ENCODE results near the gene LCOR. TPM values are rescaled to one million over a fixed set of nuclear protein-coding genes. Genes with fewer than 3 reads are reported as not detected.

Gene LCOR
- total RNA-seq, 1 experiment from 2014 or later, result 12.3 TPM

- no peak for DNase-seq (ENCODE audit: low read depth)
Measured at GRCh38 chr10:97012470-97012869, 180.4 kb downstream of the LCOR start.

- no peak for DNase-seq (ENCODE audit: low read depth)
Measured at GRCh38 chr10:97013568-97013967, 181.5 kb downstream of the LCOR start.

DNA sequence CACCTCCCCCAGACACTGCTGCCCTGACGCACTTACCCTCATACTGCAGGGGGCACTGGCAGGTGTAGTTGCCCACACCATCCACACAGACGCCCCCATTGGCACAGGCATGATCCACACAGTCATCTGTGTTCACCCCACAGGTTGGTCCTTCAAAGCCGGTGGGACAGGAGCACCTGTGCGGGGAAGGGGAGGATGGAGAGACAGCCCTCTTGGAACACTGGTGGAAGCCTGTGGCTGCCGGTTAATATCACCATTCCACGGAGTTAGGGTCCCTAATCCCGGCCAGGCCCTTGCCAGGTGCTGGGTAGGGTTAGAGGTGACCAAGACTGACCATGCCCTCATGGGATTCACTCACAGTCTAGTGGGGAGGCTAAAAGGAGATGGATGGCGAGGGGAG lies 181.9 kb downstream of the LCOR start:
- DNase-seq (ENCODE audit: low read depth), result no peak

DNA sequence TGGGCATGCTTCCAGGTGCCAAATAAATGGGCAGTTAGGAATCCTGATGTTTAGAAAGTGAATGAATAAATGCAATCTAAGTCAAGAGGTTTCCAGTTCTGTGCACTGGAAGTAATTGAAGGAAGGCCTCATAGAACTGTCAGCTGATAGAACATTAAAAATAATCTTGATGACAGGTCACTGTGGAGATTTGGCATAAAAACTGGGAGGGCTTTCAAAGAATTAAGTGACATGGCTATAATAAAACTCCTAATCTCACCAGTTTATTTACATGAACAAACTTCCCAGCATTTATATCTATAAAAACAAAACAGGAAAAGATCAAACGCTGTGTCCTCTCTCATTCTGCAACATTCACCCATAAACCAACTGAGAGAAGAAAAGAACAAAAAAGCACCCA lies 183.1 kb downstream of the LCOR start:
- no peak for DNase-seq (ENCODE audit: low read depth)

DNA sequence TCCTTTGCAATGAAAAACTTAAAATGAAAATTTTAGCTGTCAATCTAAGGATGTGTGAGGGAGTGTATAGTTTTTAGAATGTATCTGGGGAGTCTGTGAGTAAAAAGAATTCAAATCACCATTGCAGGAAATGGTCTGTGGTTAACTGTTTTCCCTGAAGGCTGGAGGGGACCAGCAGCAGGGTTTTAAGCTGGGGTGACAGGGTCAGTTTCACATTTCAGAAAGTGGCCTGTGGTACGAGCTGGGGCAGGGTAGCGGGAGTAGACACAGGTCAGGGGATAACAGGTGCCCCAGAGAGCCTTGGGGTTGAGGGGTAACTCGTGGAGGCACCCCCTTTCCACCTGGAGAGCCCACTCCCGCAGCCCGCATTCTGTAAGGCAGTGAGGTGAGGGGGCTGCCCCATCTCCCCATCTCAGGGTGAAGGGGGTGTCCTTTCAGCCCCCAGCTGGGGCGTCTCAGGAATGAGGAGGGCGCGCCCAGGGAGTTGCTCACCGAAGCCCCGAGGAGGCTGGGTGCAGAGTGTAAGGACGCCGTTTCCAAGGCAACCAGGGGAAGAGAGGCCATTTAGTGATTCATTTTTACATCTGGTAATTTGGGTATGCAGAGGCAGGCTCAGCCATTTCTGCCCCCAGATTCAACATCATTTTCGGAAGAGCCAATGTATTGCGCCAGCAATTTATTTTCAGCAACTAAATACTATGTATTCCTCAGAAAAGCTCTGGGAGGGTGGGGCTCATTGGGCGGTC lies 184.8 kb downstream of the LCOR start:
- DNase-seq (ENCODE audit: low read depth), result peak; percentile 56

- DNase-seq (ENCODE audit: low read depth), result no peak
Measured at GRCh38 chr10:97017474-97017903, 185.4 kb downstream of the LCOR start.

GRCh38 chr10:97018251-97019212 lies 186.4 kb downstream of the LCOR start:
- no peak for DNase-seq (ENCODE audit: low read depth)

DNA sequence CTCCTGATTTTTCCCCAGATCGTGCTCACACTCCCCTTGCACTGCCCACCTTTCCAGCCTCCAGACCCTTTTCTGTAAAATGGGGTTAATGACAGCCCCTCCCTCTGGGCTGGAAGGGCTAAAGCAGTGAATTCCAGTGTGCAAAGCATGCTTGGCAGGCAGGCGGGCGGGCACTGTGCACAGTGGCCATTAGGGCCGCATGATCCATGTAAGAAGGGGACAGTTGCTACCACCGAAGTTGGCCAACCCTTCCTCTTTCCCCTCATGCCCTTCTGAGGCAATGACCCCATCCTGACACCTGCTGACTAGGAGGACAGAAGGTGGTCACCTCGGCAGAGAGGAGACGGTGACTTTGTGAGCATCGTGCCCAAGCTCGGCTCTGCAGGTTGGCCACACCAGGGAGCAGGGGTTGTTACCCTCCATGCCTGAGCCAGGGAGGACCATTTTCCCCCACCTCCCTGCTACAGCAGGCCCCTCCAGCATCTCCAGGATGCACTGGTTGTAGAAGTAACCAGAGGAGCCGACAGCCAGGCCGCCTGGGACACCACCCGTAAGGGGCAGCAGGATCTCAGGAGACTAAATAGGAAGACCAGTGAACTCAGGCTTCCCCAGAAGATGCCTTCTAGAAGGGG lies 187.2 kb downstream of the LCOR start:
- DNase-seq (ENCODE audit: low read depth), result no peak

DNA sequence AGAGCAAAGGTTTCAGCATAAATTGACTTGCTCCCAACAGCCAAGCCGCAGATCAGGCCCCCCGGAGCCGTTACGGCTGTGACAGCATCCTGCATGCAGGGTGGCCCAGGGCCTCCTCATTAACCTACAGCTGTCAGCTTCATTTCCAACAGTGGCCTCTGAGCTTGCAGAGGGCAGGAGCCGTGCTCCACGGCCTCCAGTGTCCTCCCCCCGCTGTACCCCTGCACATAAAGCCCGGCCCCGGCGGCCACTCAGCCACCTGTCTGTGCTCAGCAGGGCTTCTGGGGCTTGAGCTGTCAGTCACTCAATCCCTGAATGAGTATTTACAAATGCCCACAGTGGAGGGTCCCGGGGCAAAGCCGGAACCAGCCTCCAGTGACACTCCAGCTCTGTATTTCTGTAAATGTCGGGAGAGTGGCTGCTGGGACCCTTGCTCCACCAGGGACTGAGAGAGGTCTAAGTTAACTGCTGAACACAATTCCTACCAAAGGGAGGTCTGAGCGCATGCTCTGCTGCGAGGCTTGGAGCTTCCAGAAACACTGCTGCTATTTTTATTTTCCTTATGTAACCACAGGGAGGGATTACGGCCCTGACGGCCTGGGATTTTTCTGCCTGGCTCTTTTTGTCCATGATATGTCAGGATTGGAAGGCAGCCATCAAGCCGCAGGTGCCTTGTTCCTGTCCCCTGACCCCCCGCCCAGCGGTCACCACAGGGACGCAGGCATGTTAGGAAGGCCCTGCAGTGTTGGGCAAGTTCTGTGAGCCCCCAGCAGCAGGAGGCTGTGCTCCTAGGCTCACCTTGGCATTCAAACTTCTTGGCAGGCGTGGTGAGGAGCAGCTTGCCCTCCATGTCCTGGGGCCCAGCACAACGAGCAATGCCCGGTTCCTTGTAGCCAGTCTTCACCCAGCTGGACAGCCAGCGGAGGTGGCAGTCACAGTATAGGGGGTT lies 188.6 kb downstream of the LCOR start:
- DNase-seq (ENCODE audit: low read depth), result no peak

GRCh38 chr10:97022616-97023015 lies 190.5 kb downstream of the LCOR start:
- DNase-seq (ENCODE audit: low read depth), result no peak

DNA sequence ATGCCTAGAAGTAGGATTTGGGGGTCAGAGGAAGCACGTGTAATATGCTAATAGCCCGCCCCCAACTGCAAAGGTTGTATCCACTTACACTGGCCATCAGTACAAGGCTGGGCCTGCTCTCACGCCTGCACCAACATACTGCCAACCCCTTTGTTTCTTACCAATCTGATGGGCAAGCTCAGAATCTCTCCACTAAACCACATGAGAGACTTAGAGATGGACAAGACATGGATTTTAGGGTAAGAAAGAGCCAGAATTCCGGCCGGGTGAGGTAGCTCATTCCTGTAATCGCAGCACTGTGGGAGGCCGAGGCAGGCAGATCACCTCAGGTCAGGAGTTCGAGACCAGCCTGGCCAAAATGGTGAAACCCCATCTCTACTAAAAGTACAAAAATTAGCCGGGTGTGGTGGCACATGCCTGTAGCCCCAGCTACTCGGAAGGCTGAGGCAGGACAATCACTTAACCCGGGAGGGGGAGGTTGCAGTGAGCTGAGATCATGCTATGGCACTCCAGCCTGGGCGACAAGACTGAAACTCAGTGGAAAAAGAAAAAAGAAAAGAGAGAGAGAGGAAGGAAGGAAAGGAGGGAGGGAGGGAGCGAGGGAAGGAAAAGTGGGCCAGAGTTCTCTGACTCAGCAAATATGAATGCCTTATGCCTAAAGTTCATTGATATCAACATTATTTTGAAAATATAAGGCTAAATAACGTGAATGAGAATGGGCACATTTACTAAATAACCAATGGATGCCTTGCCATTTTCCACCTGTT lies 191.5 kb downstream of the LCOR start:
- no peak for DNase-seq (ENCODE audit: low read depth)

GRCh38 chr10:97024168-97025073 lies 192.3 kb downstream of the LCOR start:
- peak; percentile 71 for DNase-seq (ENCODE audit: low read depth)

GRCh38 chr10:97025613-97026242 lies 193.6 kb downstream of the LCOR start:
- peak; percentile 49 for DNase-seq (ENCODE audit: low read depth)

DNA sequence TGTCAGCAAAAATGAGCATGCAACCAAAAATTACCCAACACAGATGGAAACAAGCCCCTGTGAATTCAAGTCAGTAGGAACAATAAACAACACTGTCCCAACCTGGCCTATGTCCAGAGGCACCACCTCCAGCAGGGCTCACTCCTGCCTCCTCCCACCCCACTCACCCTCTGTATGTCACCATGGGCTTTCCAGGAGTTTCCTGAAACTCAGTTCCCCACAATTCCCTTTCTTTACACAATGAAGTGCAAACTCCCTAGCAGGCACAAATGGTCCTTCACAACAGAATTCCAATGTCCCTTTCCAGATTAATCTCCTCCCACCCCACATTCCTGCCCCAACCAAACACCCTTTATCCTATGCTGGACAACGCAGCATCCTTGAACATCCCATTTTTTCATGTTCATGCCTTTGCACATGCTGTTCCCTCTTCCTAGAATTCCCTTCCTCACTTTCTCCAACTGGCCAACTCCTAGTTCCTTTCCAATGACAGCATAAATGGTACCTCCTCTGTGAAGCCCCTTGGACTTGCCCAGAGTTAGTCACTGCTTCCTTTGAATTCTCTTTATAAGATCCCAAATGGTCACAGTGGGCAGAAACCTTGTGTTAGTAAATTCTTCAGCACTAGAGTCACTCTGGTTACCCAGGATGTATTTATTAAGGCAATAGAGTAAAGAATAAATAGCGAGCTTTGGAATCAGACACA lies 196.2 kb downstream of the LCOR start:
- DNase-seq (ENCODE audit: low read depth), result peak; percentile 43

- DNase-seq (ENCODE audit: low read depth), result no peak
Measured at GRCh38 chr10:97028832-97029178, 196.7 kb downstream of the LCOR start.

- DNase-seq (ENCODE audit: low read depth), result no peak
Measured at GRCh38 chr10:97029271-97029670, 197.2 kb downstream of the LCOR start.

DNA sequence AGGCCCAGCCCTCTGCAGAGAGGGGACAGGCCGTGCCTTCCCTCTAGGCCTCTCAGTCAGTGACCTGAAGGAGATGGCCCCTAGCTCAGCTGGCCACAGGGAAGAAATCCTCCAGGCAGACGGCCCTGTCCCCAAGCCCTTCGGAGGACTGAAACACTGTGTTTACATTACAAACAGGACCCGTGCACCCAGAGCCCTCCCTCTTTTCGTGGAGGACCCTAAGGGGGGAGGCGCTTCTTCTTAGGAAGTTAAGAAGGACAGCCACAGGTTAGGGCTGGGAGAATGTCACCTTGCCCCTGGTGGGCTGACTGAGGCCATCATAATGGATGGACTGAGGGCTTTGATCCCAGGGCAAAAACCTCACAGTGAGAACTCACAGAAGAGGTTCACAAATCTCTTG lies 198.8 kb downstream of the LCOR start:
- DNase-seq (ENCODE audit: low read depth), result no peak

GRCh38 chr10:97031459-97031858 lies 199.4 kb downstream of the LCOR start:
- DNase-seq (ENCODE audit: low read depth), result no peak
